NCI-H2081 (cell line): ENCODE data around the gene VSIG10.
"Not testable (repeated sequence)": the region's sequence is repeated elsewhere in the genome, so short reads cannot be mapped to it uniquely, and the experiment has no call there.

Source experiments
- DNase-seq, 2 experiments: peaks; one replicate each; lab custom pipeline; 2025; lab: John Stamatoyannopoulos, UW

VSIG10 gene

GRCh38 chr12:118032188-118032587 lies 71.6 kb downstream of the VSIG10 start:
- no peak for DNase-seq

DNA sequence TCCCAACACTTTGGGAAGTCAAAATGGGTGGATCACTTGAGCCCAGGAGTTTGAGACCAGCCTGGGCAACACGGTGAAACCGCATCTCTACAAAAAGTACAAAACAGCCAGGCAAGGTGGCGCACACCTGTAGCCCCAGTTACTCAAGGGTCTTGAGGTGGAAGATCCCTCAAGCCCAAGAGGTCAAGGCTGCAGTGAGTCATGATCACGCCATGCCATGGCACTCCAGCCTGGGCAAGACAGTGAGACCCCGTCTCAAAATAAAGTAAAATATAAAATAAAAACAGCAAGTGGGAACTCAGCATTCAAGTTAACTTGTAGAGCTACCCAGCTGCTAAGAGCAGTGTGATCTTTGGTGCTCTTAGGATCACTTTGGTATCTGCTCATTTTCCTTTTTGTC lies 74.6 kb downstream of the VSIG10 start:
- DNase-seq: no peak

- no peak for DNase-seq
These were observed 78.6 kb downstream of the VSIG10 start for GRCh38 chr12:118025168-118025567.

- no peak for DNase-seq
These were observed 80.4 kb downstream of the VSIG10 start for GRCh38 chr12:118023301-118023860.

DNA sequence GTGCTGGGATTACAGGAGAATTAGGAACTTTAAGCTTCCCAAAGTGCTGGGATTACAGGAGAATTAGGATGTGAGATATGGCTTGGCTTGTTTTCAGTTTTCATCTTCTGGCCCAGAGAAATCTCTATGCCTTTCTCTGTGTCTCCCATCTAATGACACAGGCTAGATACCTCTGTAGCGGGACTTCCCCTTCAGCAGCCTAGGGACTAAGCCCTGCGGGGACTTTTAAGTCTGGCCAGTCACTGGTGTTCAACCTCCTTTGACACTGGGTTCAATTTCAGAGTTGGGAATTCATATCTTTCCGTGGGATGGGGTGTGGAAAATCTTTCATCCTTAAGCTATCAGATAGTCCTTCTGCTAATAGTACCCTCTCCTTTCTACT lies 81.1 kb downstream of the VSIG10 start:
- DNase-seq: no peak

DNA sequence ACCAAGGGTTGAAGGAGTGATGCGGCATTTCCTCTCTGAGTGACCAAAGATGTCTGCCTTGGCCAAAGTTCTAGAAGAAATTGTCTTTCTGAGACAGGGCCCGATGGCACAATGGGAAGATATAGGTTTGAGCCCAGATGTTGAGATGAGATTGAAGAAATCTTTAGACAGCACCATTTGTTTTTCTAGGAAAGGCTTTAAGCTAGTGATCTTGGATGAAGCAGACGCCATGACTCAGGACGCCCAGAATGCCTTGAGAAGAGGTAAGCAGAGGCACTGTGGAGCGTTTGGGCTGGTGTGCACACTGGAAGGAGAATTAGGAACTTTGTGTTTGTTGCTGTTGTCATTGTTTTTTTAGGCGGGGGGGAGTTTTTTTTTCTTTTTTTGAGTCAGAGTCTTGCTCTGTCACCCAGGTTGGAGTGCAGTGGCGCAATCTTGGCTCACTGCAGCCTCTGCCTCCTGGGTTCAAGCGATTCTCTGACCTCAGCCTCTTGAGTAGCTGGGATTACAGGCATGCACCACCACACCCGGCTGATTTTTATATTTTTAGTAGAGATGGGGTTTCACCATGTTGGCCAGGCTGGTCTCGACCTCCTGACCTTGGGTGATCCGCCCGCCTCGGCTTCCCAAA lies 81.6 kb downstream of the VSIG10 start:
- DNase-seq: not testable (repeated sequence)

GRCh38 chr12:118020036-118020435 lies 83.8 kb downstream of the VSIG10 start:
- no peak for DNase-seq

- DNase-seq: no peak
These were observed 85.9 kb downstream of the VSIG10 start for GRCh38 chr12:118017926-118018325.

- DNase-seq: peak; percentile 97 to 98
These were observed 87.2 kb downstream of the VSIG10 start, which contains the start of gene RFC5 for GRCh38 chr12:118016424-118017264. RFC5 (plus strand) TSS chr12:118016703; CDS start chr12:118016828, 125 bp downstream.

GRCh38 chr12:118015944-118016343 lies 87.9 kb downstream of the VSIG10 start:
- DNase-seq: no peak

DNA sequence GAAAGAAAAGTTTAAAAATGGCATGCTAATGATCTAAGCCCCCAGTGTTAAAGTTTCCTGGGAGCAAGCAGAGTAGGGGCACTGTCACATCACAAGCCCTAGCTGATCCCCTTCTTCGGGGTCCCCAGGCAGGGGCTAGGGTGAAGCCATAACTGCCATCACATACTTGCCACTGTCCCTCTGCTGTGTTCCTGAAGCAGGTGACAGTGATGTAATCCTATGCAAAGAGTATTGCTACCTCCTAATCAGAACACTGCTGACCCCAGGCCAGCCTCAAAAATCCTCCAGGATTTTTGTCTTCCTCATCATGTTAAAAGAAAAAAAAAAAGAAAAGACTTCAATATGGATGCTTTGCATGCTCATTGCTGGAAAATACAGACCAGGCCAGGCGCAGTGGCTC lies 88.5 kb downstream of the VSIG10 start:
- DNase-seq: no peak
